Epithelial cell of proximal tubule (primary cell): ENCODE results near the gene ACP1. TPM values are rescaled to one million over a fixed set of nuclear protein-coding genes. Genes with fewer than 3 reads are reported as not detected.
A peak's percentile ranks its signal among the peaks of the same experiment; 100 is the strongest.

Experiments
- DNase-seq: peaks from one replicate; pipeline ENCODE4 v3.0.0-alpha.2; 2011; ENCODE audit warnings: low read depth
- H3K4me3 ChIP-seq: 2 replicates; pipeline ENCODE4 v1.5.1; 2011; ENCODE audit warnings: low read depth, mild to moderate bottlenecking, low read length
- CTCF ChIP-seq: conservative IDR thresholded peaks from 2 replicates; pipeline ENCODE4 v1.5.1; 2012; ENCODE audit warnings: low read depth, mild to moderate bottlenecking, low read length
- total RNA-seq: library from RNA; depleted of rRNA; stranded (reverse); fragments of >200 nt; gene quantifications from 2 replicates; pipeline ENCODE4 v1.2.3, GENCODE V29; 2015

ACP1 gene
- total RNA-seq, 1 donor from 2014 or later = 111 TPM

GRCh38 chr2:262117-262516 lies 2.6 kb upstream of the ACP1 start:
- no peak for TF ChIP-seq CTCF
- DNase-seq = no peak
- peak overlapping the region; percentile 10 for H3K4me3 ChIP-seq

- DNase-seq = no peak
- TF ChIP-seq CTCF = no peak
- peak overlapping the region; percentile 89 for H3K4me3 ChIP-seq
Observed at GRCh38 chr2:263022-263738, 1.6 kb upstream of the ACP1 start.

- DNase-seq = no peak
- no peak for TF ChIP-seq CTCF
Observed at GRCh38 chr2:263774-264492, 814 bp upstream of the ACP1 start, which contains the start of gene SH3YL1. TSS of gene SH3YL1 (minus strand) at chr2:264032. CDS start at chr2:263984, 48 bp downstream.

GRCh38 chr2:268323-268722 lies 3.6 kb downstream of the ACP1 start:
- TF ChIP-seq CTCF = no peak
- no peak overlapping the region for H3K4me3 ChIP-seq
- DNase-seq = no peak

More at GRCh38 chr2:263774-264492, 814 bp upstream of the ACP1 start, which contains the start of gene SH3YL1:
- peak within 1 kb of the TSS; percentile 89 for H3K4me3 ChIP-seq

- no peak overlapping the region for H3K4me3 ChIP-seq
- DNase-seq = no peak
- no peak for TF ChIP-seq CTCF
Observed at GRCh38 chr2:269356-270030, 4.7 kb downstream of the ACP1 start.

GRCh38 chr2:270861-271260 lies 6.1 kb downstream of the ACP1 start:
- TF ChIP-seq CTCF = no peak
- H3K4me3 ChIP-seq = no peak overlapping the region

More at GRCh38 chr2:270861-271260, 6.1 kb downstream of the ACP1 start:
- DNase-seq = no peak
